ENCODE results near the gene PBX2.
"Not testable (repeated sequence)": the region's sequence is repeated elsewhere in the genome, so short reads cannot be mapped to it uniquely, and the experiment has no call there.

Gene PBX2

DNA sequence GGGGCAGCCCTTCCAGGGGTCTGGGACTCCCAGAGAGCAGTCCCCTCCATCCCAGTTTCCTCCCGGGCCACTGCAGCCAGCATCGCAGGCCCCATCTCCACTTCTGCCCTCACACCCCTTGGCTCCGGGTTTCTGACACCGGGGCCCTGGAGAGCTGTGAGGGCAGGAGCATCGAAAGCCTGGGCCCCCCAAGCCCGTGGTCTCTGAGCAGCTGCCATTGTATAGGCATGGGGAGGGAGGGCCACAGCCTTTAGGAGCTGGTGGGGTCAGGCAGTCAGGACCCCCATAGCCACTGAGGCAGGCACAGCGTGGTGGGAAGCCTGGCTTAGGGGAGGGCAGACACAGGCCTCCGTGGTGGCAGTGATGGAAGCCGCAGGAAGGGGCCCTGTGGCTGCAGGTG is 12.2 kb upstream of the PBX2 start:
- no peak for DNase-seq (ENCODE audit: low read depth in 2 of 2)

GRCh38 chr6:32200711-32201475 is 10.9 kb upstream of the PBX2 start:
- no peak for DNase-seq (ENCODE audit: low read depth in 2 of 2)

- DNase-seq (ENCODE audit: low read depth in 2 of 2), result no peak
These were observed 8.9 kb upstream of the PBX2 start for GRCh38 chr6:32198866-32199265.

- DNase-seq (ENCODE audit: low read depth in 2 of 2), result no peak
These were observed 8.3 kb upstream of the PBX2 start for GRCh38 chr6:32198345-32198696.

GRCh38 chr6:32196682-32197616 is 6.9 kb upstream of the PBX2 start:
- no peak for DNase-seq (ENCODE audit: low read depth in 2 of 2)

GRCh38 chr6:32195902-32196681 is 6.1 kb upstream of the PBX2 start:
- DNase-seq (ENCODE audit: low read depth in 2 of 2), result peak in 1 of 2 experiments; percentile 59

- peak; percentile 99 to 100 for DNase-seq (ENCODE audit: low read depth in 2 of 2)
These were observed 5.6 kb upstream of the PBX2 start for GRCh38 chr6:32195652-32195901.

- no peak for DNase-seq (ENCODE audit: low read depth in 2 of 2)
These were observed 5.0 kb upstream of the PBX2 start for GRCh38 chr6:32194825-32195651.

DNA sequence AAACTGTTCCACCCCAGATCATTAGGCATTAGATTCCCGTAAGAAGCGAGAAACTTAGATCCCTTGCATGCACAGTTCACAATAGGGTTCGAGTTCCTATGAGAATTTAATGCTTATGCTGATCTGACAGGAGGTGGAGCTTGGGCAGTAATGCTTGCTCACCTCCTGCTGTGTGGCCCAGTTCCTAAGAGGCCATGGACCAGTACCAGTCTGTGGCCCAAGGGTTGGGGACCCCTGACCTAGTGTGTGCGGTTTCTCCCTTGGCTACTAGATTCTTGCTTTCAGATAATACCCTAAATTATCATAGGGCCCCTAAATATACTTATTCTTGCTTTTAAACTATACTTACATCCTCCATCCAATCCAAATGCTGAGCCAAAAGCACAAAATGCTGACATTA is 4.4 kb upstream of the PBX2 start:
- no peak for DNase-seq (ENCODE audit: low read depth in 2 of 2)

- DNase-seq (ENCODE audit: low read depth in 2 of 2), result not testable (repeated sequence)
These were observed 3.1 kb upstream of the PBX2 start for GRCh38 chr6:32193096-32193495.

GRCh38 chr6:32192608-32193039 is 2.6 kb upstream of the PBX2 start, which contains the start of gene GPSM3:
TSS of gene GPSM3 (minus strand) at chr6:32192643. CDS start at chr6:32192513, 130 bp downstream.
- DNase-seq (ENCODE audit: low read depth in 2 of 2), result no peak

DNA sequence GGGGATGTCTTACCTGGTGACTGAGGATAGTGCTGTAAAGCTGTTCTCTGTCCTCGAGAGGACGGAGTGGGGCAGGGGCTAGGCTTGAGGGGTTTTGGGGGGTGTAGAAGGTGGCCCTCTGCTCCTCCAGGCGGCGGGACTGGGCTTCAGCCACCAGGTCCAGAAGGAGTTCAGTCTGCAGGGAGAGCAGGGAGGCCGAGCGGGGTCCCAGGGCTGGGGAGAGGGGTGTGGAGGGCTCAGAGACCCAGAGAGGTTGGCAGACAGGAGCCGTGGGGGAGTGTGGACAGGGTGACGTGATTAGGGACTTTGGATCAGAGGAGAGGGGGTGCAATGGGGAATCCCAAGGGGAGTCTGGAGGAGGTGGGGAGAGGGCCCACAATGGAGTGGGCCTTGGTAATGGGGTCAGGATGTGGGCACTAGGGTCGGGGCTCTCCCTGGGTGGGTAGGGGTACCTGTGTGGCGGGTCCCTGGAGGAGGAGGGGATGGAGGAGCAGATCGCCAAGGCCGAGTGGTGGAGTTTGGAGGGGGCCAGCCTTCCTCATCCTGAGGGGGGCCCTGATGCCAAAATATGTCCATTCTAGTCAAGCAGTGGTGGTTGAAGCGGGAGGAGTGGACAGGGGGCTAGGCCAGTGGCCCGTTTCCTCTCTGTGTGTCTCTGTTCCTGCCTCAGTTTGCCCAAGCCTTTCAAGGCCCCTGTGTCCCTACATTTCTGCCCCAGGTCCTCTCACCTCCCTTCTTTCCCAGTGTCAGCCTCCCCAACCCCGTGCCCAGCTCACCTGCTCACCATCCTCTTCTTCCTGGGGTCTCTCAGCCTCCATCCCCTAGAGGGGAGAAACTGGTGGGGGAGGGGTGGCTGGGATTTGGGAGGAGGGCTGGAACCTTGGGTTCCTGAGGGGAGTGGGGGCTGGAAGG is 1.9 kb upstream of the PBX2 start:
- no peak for DNase-seq (ENCODE audit: low read depth in 2 of 2)

- no peak for DNase-seq (ENCODE audit: low read depth in 2 of 2)
These were observed 1.1 kb upstream of the PBX2 start for GRCh38 chr6:32190911-32191677.

DNA sequence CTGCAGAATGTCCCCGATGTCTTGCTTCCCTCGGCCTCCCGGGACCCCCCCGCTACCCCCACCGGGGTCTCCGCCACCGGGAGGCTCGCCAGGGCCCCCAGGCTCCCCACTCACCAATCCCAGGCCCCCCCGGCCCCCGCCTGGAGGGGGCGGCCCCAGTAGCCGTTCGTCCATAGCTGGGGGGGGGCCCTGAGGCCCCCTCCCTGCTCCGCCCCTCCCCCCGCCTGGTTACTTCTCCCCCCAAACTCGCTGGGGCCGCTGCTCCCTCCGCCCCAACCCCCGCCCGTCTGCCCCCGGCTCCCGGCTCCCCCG is 304 bp downstream of the PBX2 start:
- no peak for DNase-seq (ENCODE audit: low read depth in 2 of 2)

GRCh38 chr6:32189069-32189741 is 797 bp downstream of the PBX2 start:
- DNase-seq (ENCODE audit: low read depth in 2 of 2), result no peak

- no peak for DNase-seq (ENCODE audit: low read depth in 2 of 2)
These were observed 1.5 kb downstream of the PBX2 start for GRCh38 chr6:32188381-32189068.

DNA sequence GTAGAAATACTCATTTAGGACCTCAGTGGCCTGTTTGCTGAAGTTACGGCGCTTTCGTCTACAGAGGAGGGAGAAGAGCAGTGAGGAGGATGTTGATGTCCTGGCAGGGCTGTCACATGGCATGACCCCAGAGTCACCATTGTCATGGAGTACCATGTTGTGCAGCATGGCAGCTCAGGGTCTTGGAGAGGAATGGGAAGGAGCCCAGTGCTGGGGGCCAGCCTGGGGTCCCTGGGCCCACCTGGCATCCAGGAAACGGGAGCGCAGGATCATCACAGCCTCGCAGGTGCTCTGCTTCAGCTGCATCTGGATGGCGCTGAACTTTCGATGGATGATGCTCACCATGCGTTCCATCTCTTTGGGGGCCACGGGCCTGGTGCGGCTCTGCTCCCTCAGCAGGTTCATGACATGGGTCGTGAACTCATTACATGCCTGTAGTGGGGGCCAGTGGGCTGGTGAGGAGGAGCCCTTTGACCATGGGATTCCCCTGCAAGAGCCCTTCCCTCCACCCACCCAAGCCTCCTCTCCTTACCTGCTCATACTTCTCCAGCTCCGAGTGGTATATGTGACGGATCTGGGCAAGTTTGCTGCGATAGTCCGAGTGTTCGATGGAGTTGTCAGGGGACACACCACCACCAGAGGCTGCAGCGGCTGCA is 2.1 kb downstream of the PBX2 start:
- DNase-seq (ENCODE audit: low read depth in 2 of 2), result not testable (repeated sequence)
